Tibial nerve (tissue), 3 donors: ENCODE results near the gene FGR.

ENCODE experiments used
- POLR2A ChIP-seq, 2 donors: fragments of 450-650 bp; IDR thresholded peaks; one replicate each; pipeline ENCODE4 v1.6.1; 2017; ENCODE audit warnings: antibody characterized with exemption in 2 of 2, mild to moderate bottlenecking in 2 of 2, moderate library complexity in 2 of 2
- TF ChIP-seq, protein P1 (sequence below), 5 experiments: fragments of 200-600 bp in 3 of 5; fragments of 450-650 bp in 2 of 5; sonication (generic) in 3 of 5; IDR thresholded peaks; one replicate each; pipeline ENCODE4 v1.5.1; 2016 to 2019; ENCODE audit warnings: antibody characterized with exemption in 5 of 5, mild to moderate bottlenecking in 3 of 5, moderate library complexity in 2 of 5

DNA sequence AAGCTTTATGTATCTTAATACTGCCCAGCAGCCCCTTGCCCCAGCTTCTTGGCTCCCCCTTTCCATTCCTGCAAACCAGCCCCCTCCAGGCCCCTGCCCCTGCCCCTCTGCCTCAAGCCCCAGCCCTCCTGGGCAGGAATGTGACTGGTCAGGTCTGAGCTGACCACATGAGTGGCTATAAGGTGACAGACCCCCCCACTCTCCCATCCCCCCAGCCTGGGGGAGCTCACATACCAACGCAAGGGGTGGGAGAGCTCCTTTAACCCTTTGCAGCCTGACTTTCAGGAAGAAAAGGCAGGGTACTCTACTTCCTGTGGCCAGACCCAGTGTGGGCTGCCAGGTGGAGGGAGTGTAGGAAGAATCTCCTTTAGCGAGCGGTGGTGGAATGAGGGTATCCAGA, 64.2 kb downstream of the FGR start:
- TF ChIP-seq, protein P1, sequence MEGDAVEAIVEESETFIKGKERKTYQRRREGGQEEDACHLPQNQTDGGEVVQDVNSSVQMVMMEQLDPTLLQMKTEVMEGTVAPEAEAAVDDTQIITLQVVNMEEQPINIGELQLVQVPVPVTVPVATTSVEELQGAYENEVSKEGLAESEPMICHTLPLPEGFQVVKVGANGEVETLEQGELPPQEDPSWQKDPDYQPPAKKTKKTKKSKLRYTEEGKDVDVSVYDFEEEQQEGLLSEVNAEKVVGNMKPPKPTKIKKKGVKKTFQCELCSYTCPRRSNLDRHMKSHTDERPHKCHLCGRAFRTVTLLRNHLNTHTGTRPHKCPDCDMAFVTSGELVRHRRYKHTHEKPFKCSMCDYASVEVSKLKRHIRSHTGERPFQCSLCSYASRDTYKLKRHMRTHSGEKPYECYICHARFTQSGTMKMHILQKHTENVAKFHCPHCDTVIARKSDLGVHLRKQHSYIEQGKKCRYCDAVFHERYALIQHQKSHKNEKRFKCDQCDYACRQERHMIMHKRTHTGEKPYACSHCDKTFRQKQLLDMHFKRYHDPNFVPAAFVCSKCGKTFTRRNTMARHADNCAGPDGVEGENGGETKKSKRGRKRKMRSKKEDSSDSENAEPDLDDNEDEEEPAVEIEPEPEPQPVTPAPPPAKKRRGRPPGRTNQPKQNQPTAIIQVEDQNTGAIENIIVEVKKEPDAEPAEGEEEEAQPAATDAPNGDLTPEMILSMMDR (IDR thresholded peaks at IDR 0.05) = no peak
- TF ChIP-seq POLR2A (IDR thresholded peaks at IDR 0.05) = no peak
